Small intestine (tissue), 7 donors: Measurements from ENCODE around the gene CSRNP2. TPM values are rescaled to one million over a fixed set of nuclear protein-coding genes. Genes with fewer than 3 reads are reported as not detected.

ENCODE experiments used
- DNase-seq, 2 donors: peaks; one replicate each; pipeline versions ENCODE4 v3.0.0 to v3.0.0-alpha.2; 2013
- FAIRE-seq: peaks from 2 replicates; lab custom pipeline; 2012; peaks lifted over from hg19 to GRCh38; lab: Jason Lieb, UNC
- H3K27ac ChIP-seq, 3 donors: one replicate each; pipeline ENCODE4 v1.5.1; 2013; ENCODE audit warnings: low read length in 2 of 3, mild to moderate bottlenecking in 2 of 3, control low read depth in 1 of 3, inconsistent platforms in 1 of 3, low read depth in 1 of 3, moderate library complexity in 1 of 3
- H3K27me3 ChIP-seq, 3 donors: one replicate each; pipeline ENCODE4 v1.6.1; 2013; ENCODE audit warnings: low read length in 3 of 3, inconsistent platforms in 1 of 3; ENCODE audit not compliant: control insufficient read depth in 3 of 3, insufficient read depth in 3 of 3
- H3K36me3 ChIP-seq, 3 donors: one replicate each; pipeline ENCODE4 v1.6.1; 2013; ENCODE audit warnings: low read length in 3 of 3, inconsistent platforms in 1 of 3, low read depth in 1 of 3, mild to moderate bottlenecking in 1 of 3, moderate library complexity in 1 of 3; ENCODE audit not compliant: control insufficient read depth in 3 of 3, insufficient read depth in 2 of 3
- H3K4me1 ChIP-seq, 3 donors: one replicate each; pipeline ENCODE4 v1.6.1; 2013; ENCODE audit warnings: low read length in 2 of 3, inconsistent platforms in 1 of 3, low read depth in 1 of 3, mild to moderate bottlenecking in 1 of 3, moderate library complexity in 1 of 3; ENCODE audit not compliant: control insufficient read depth in 3 of 3, insufficient read depth in 2 of 3
- H3K4me3 ChIP-seq, 3 donors: one replicate each; pipeline ENCODE4 v1.5.1; 2013; ENCODE audit warnings: low read length in 3 of 3, control low read depth in 1 of 3, inconsistent platforms in 1 of 3, low read depth in 1 of 3, mild to moderate bottlenecking in 1 of 3, moderate library complexity in 1 of 3
- H3K9me3 ChIP-seq, 2 donors: one replicate each; pipeline ENCODE4 v1.6.1; 2013; ENCODE audit warnings: low read depth in 1 of 2, low read length in 1 of 2; ENCODE audit not compliant: control insufficient read depth in 2 of 2, insufficient read depth in 1 of 2
- WGBS, 3 donors: extraction: QIAGEN DNeasy Blood & Tissue Kit; methylation state at CpG; one replicate each; pipeline ENCODE4 v1.1.7; 2013; 5-methylcytosine and 5-hydroxymethylcytosine counted together
- polyA plus RNA-seq, 4 donors: library from polyadenylated mRNA; stranded (reverse) in 3 of 4; unstranded in 1 of 4; fragments of 200-250 nt in 3 of 4; fragments of 120-200 nt in 1 of 4; gene quantifications; one replicate each; pipeline versions ENCODE4 v1.2.1 to v1.2.3, GENCODE V29; 2013
- donor health status: healthy with polysubstance abuse.
- donor health status: control.
- donor health status: control.
- donor health status: Bipolar disorder and iron deficiency.
- donor health status: healthy.

CSRNP2 gene
- polyA plus RNA-seq, 4 donors: 3.8 to 14.5 (median 8.1) TPM

- no peak for FAIRE-seq
- peaks cover 3 to 36% (median 10%) of the 10 kb centered on the region in 3 donors for H3K36me3 ChIP-seq
- no peaks in the 10 kb centered on the region for H3K9me3 ChIP-seq
- no peaks in the 10 kb centered on the region for H3K4me1 ChIP-seq
- DNase-seq: no peak
- 92 to 99% (median 98%) methylated on average over 5 of the region's 5 CpGs for WGBS, 3 donors
- no peaks in the 10 kb centered on the region for H3K27me3 ChIP-seq
- no peak overlapping the region for H3K4me3 ChIP-seq
- no peak overlapping the region for H3K27ac ChIP-seq
Measured at GRCh38 chr12:51075390-51075789, 8.0 kb downstream of the CSRNP2 start.

- DNase-seq (no peak), FAIRE-seq (no peak)
- H3K27ac ChIP-seq: no peak overlapping the region
- H3K9me3 ChIP-seq: no peaks in the 10 kb centered on the region
- H3K4me3 ChIP-seq: no peak overlapping the region
- H3K27me3 ChIP-seq: no peaks in the 10 kb centered on the region
- no peaks in the 10 kb centered on the region for H3K4me1 ChIP-seq
- peaks cover 3 to 59% (median 16%) of the 10 kb centered on the region in 3 donors for H3K36me3 ChIP-seq
- WGBS, 3 donors: 82 to 90% (median 89%) methylated on average over 2 of the region's 2 CpGs
Measured at GRCh38 chr12:51071663-51072062, 11.7 kb downstream of the CSRNP2 start.

GRCh38 chr12:51070004-51070403 lies 13.4 kb downstream of the CSRNP2 start:
- DNase-seq (peak in 1 of 2 donors; percentile 60), FAIRE-seq (no peak)
- peaks cover 0 to 61% (median 15%) of the 10 kb centered on the region in 3 donors for H3K36me3 ChIP-seq
- H3K4me3 ChIP-seq: no peak overlapping the region
- WGBS, 3 donors: 92 to 98% (median 93%) methylated on average over 3 of the region's 3 CpGs
- no peaks in the 10 kb centered on the region for H3K27me3 ChIP-seq
- H3K9me3 ChIP-seq: no peaks in the 10 kb centered on the region
- H3K4me1 ChIP-seq: no peaks in the 10 kb centered on the region
- no peak overlapping the region for H3K27ac ChIP-seq

- Histone ChIP-seq H3K36me3 (peaks cover 0 to 62% (median 13%) of the 10 kb centered on the region in 3 donors), H3K4me3 (no peak overlapping the region), H3K4me1 (no peaks in the 10 kb centered on the region), H3K9me3 (no peaks in the 10 kb centered on the region), H3K27ac (no peak overlapping the region), H3K27me3 (no peaks in the 10 kb centered on the region)
- DNase-seq: no peak
- FAIRE-seq: no peak
- WGBS, 3 donors: 81 to 90% (median 85%) methylated on average over 7 of the region's 7 CpGs
Measured at GRCh38 chr12:51067771-51068170, 15.6 kb downstream of the CSRNP2 start.

GRCh38 chr12:51067229-51067628 lies 16.2 kb downstream of the CSRNP2 start:
- no peak overlapping the region for H3K4me3 ChIP-seq
- FAIRE-seq (no peak), DNase-seq (no peak)
- no peaks in the 10 kb centered on the region for H3K4me1 ChIP-seq
- 86 to 90% (median 87%) methylated on average over 4 of the region's 4 CpGs for WGBS, 3 donors
- H3K36me3 ChIP-seq: peaks cover 0 to 62% (median 13%) of the 10 kb centered on the region in 3 donors
- no peaks in the 10 kb centered on the region for H3K27me3 ChIP-seq
- H3K27ac ChIP-seq: no peak overlapping the region
- no peaks in the 10 kb centered on the region for H3K9me3 ChIP-seq

GRCh38 chr12:51065530-51065929 lies 17.9 kb downstream of the CSRNP2 start:
- Histone ChIP-seq H3K27ac (no peak overlapping the region), H3K27me3 (no peaks in the 10 kb centered on the region), H3K36me3 (peaks cover 0 to 53% (median 11%) of the 10 kb centered on the region in 3 donors), H3K4me1 (no peaks in the 10 kb centered on the region), H3K4me3 (no peak overlapping the region), H3K9me3 (no peaks in the 10 kb centered on the region)
- WGBS, 3 donors: 93 to 97% (median 95%) methylated on average over 5 of the region's 5 CpGs
- no peak for FAIRE-seq
- peak; percentile 30 to 48 for DNase-seq

GRCh38 chr12:51062631-51063397 lies 20.6 kb downstream of the CSRNP2 start:
- Histone ChIP-seq H3K36me3 (peaks cover 10 to 62% (median 21%) of the 10 kb centered on the region in 3 donors), H3K27me3 (no peaks in the 10 kb centered on the region), H3K9me3 (no peaks in the 10 kb centered on the region), H3K27ac (no peak overlapping the region), H3K4me3 (no peak overlapping the region), H3K4me1 (no peaks in the 10 kb centered on the region)
- FAIRE-seq (no peak), DNase-seq (no peak)
- WGBS, 3 donors: 73 to 78% (median 76%) methylated on average over 9 of the region's 9 CpGs

GRCh38 chr12:51059086-51059485 lies 24.3 kb downstream of the CSRNP2 start:
- Histone ChIP-seq H3K9me3 (no peaks in the 10 kb centered on the region), H3K4me3 (no peak overlapping the region), H3K27ac (no peak overlapping the region), H3K27me3 (no peaks in the 10 kb centered on the region), H3K4me1 (no peaks in the 10 kb centered on the region), H3K36me3 (peaks cover 13 to 65% (median 29%) of the 10 kb centered on the region in 3 donors)
- FAIRE-seq (no peak), DNase-seq (no peak)
- WGBS, 3 donors: 84 to 90% (median 86%) methylated on average over 7 of the region's 7 CpGs
